ENCODE results near the gene SBK1.

The SBK1 gene

GRCh38 chr16:28304214-28304613, 11.9 kb downstream of the SBK1 start:
- H3K9me3 ChIP-seq (ENCODE audit: insufficient read depth, low read length, severe bottlenecking): no peaks in the 10 kb centered on the region
- DNase-seq: peak; percentile 58
- H3K4me1 ChIP-seq (ENCODE audit: insufficient read depth, low read length): peaks cover 9% of the 10 kb centered on the region
- no peak overlapping the region for H3K9ac ChIP-seq (ENCODE audit: low read depth, low read length)
- H3K27me3 ChIP-seq (ENCODE audit: insufficient read depth, low read length, poor library complexity): no peaks in the 10 kb centered on the region
- H3K27ac ChIP-seq (ENCODE audit: low read length): no peak overlapping the region
- peaks cover 36% of the 10 kb centered on the region for H4K20me1 ChIP-seq (ENCODE audit: insufficient read depth, low read length)
- H3K4me2 ChIP-seq (ENCODE audit: insufficient read depth, low read length): no peak overlapping the region
- peaks cover 6% of the 10 kb centered on the region; the same call in 1 of the 2 replicates for H3K36me3 ChIP-seq (ENCODE audit: insufficient read depth, low read length)
- H3K79me2 ChIP-seq (ENCODE audit: insufficient read depth, low read length): no peaks in the 10 kb centered on the region
- H3K4me3 ChIP-seq (ENCODE audit: low read depth in 1 of 2, low read length in 2 of 2): no peak overlapping the region
- peak; percentile 72; the same call in 2 of the 3 replicates for ATAC-seq (ENCODE audit: insufficient read depth, low read depth)
- no peak overlapping the region for H2AFZ ChIP-seq (ENCODE audit: low read depth, low read length)
- TF ChIP-seq EZH2 (IDR thresholded peaks at IDR 0.05; ENCODE audit: borderline replicate concordance, low read depth, low read length, severe bottlenecking) (no peak), CTCF (IDR thresholded peaks at IDR 0.05; ENCODE audit: borderline replicate concordance, extremely low read depth, low read length, poor library complexity, severe bottlenecking) (no peak)

GRCh38 chr16:28307936-28308335, 15.6 kb downstream of the SBK1 start:
- Histone ChIP-seq H3K4me1 (ENCODE audit: insufficient read depth, low read length) (peaks cover 27% of the 10 kb centered on the region), H3K27me3 (ENCODE audit: insufficient read depth, low read length, poor library complexity) (no peaks in the 10 kb centered on the region), H3K27ac (ENCODE audit: low read length) (peak overlapping the region; percentile 31; the same call in 1 of the 2 replicates), H3K79me2 (ENCODE audit: insufficient read depth, low read length) (no peaks in the 10 kb centered on the region; the same call in 1 of the 2 replicates), H3K4me3 (ENCODE audit: low read depth in 1 of 2, low read length in 2 of 2) (no peak overlapping the region), H4K20me1 (ENCODE audit: insufficient read depth, low read length) (peaks cover 11% of the 10 kb centered on the region), H3K9me3 (ENCODE audit: insufficient read depth, low read length, severe bottlenecking) (no peaks in the 10 kb centered on the region), H2AFZ (ENCODE audit: low read depth, low read length) (no peak overlapping the region), H3K36me3 (ENCODE audit: insufficient read depth, low read length) (peaks cover 12% of the 10 kb centered on the region; the same call in 1 of the 2 replicates), H3K4me2 (ENCODE audit: insufficient read depth, low read length) (no peak overlapping the region), H3K9ac (ENCODE audit: low read depth, low read length) (no peak overlapping the region)
- DNase-seq (no peak), ATAC-seq (ENCODE audit: insufficient read depth, low read depth) (no peak)
- TF ChIP-seq EZH2 (IDR thresholded peaks at IDR 0.05; ENCODE audit: borderline replicate concordance, low read depth, low read length, severe bottlenecking) (no peak), CTCF (IDR thresholded peaks at IDR 0.05; ENCODE audit: borderline replicate concordance, extremely low read depth, low read length, poor library complexity, severe bottlenecking) (no peak)

DNA sequence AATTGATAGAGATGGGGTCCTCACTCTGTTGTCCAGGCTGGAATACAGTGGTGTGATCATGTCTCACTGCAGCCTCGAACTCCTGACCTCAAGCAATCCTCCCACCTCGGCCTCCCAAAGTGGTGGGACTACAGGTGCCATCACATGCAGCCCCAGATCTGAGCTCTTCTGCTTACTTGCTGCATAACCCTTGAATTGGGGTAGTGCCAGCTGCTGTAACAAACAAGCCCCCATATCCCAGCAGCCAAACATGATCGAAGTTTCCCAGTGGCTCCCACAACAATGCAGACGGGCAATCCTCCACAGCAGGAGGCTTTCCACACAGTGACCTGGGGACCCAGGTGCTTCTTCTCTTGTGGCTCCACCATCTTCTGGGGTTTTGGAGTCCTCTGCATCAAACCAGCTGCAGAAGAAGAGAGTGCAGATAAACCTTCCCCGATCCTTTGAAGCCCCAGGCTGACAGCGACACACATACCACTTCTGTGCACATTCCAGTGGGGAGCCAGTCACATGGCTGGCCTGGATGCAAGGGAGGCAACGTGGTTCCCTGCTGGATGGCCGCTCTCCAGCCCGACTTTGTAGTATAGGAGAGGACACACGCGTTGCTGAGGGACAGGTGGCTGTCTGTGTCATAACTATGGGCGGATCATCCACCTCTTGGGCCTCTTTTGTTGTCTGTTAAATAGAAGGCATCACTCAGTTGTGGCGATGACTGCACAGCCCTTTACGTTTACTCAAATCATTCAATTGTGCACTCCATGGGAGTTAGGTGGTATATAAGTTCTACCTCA, 16.7 kb downstream of the SBK1 start:
- Histone ChIP-seq H2AFZ (ENCODE audit: low read depth, low read length) (peak overlapping the region; percentile 17; the same call in 1 of the 2 replicates), H3K4me3 (ENCODE audit: low read depth in 1 of 2, low read length in 2 of 2) (no peak overlapping the region), H3K4me1 (ENCODE audit: insufficient read depth, low read length) (peaks cover 27% of the 10 kb centered on the region), H4K20me1 (ENCODE audit: insufficient read depth, low read length) (0 out of 2 replicates have a peak, but pooled peaks cover 4% of the 10 kb centered on the region), H3K36me3 (ENCODE audit: insufficient read depth, low read length) (peaks cover 9% of the 10 kb centered on the region; the same call in 1 of the 2 replicates), H3K79me2 (ENCODE audit: insufficient read depth, low read length) (no peaks in the 10 kb centered on the region; the same call in 1 of the 2 replicates), H3K27ac (ENCODE audit: low read length) (peak overlapping the region; percentile 87), H3K4me2 (ENCODE audit: insufficient read depth, low read length) (peak overlapping the region; percentile 63; the same call in 1 of the 2 replicates), H3K9ac (ENCODE audit: low read depth, low read length) (peak overlapping the region; percentile 38), H3K9me3 (ENCODE audit: insufficient read depth, low read length, severe bottlenecking) (no peaks in the 10 kb centered on the region), H3K27me3 (ENCODE audit: insufficient read depth, low read length, poor library complexity) (no peaks in the 10 kb centered on the region)
- TF ChIP-seq CTCF (IDR thresholded peaks at IDR 0.05; ENCODE audit: borderline replicate concordance, extremely low read depth, low read length, poor library complexity, severe bottlenecking): no peak
- TF ChIP-seq EZH2 (IDR thresholded peaks at IDR 0.05; ENCODE audit: borderline replicate concordance, low read depth, low read length, severe bottlenecking): no peak
- DNase-seq (peak; percentile 38), ATAC-seq (ENCODE audit: insufficient read depth, low read depth) (no peak)

Data from DND-41 (cell line).